Stomach (tissue), 4 donors: ENCODE measurements around the gene VGF.

Experiments used
- CTCF ChIP-seq, 7 experiments: fragments of 450-650 bp in 4 of 7; fragments of 200-600 bp in 3 of 7; sonication (generic) in 3 of 7; IDR thresholded peaks; one replicate each; pipeline ENCODE4 v1.5.1; 2016 to 2019; ENCODE audit warnings: antibody characterized with exemption in 7 of 7, control low read depth in 2 of 7, mild to moderate bottlenecking in 1 of 7
- POLR2A ChIP-seq, 4 donors: fragments of 450-650 bp; IDR thresholded peaks; one replicate each; pipeline ENCODE4 v1.6.1; 2016; ENCODE audit warnings: antibody characterized with exemption in 4 of 4, control low read depth in 2 of 4, mild to moderate bottlenecking in 1 of 4, moderate library complexity in 1 of 4

- no peak for TF ChIP-seq POLR2A (IDR thresholded peaks at IDR 0.05)
- TF ChIP-seq CTCF (IDR thresholded peaks at IDR 0.05), result no peak
These were observed 46.1 kb upstream of the VGF start for GRCh38 chr7:101211501-101211900.
